Upper lobe of left lung (tissue), 6 donors: ENCODE results near the gene CMPK1. TPM values are rescaled to one million over a fixed set of nuclear protein-coding genes. Genes with fewer than 3 reads are reported as not detected.

Source experiments
- ATAC-seq, 2 donors: fragments of 200-7000 bp; cut with Tn5 transposase; one replicate each; pipeline ENCODE4 v1.9.1; 2022; ENCODE audit warnings: mild to moderate bottlenecking in 2 of 2, moderate library complexity in 2 of 2; ENCODE audit not compliant: low FRiP score in 2 of 2
- DNase-seq, 2 donors: peaks; one replicate each; pipeline ENCODE4 v3.0.0-alpha.2; 2019 to 2020
- H3K27ac ChIP-seq, 4 donors: fragments of 200-600 bp; sonication (generic); one replicate each; pipeline ENCODE4 v1.5.1; 2016 to 2019
- H3K27me3 ChIP-seq, 4 donors: fragments of 200-600 bp; sonication (generic); one replicate each; pipeline ENCODE4 v1.5.1; 2017 to 2019
- H3K36me3 ChIP-seq, 4 donors: fragments of 200-600 bp; sonication (generic); one replicate each; pipeline ENCODE4 v1.5.1; 2016 to 2019
- H3K4me1 ChIP-seq, 4 donors: fragments of 200-600 bp; sonication (generic); one replicate each; pipeline ENCODE4 v1.5.1; 2018 to 2019
- H3K4me3 ChIP-seq, 4 donors: fragments of 200-600 bp; sonication (generic); one replicate each; pipeline ENCODE4 v1.5.1; 2017 to 2019; ENCODE audit warnings: mild to moderate bottlenecking in 2 of 4, moderate library complexity in 1 of 4
- H3K9me3 ChIP-seq, 4 donors: fragments of 200-600 bp; sonication (generic); one replicate each; pipeline ENCODE4 v1.5.1; 2018 to 2019
- EP300 ChIP-seq, 4 donors: sonication (generic); formaldehyde crosslinking; IDR thresholded peaks; one replicate each; pipeline ENCODE4 v1.5.1; 2017; ENCODE audit warnings: antibody characterized with exemption in 4 of 4, control low read depth in 2 of 4
- POLR2A ChIP-seq, 4 donors: fragments of 450-650 bp; IDR thresholded peaks; one replicate each; pipeline ENCODE4 v1.5.1; 2016 to 2017; ENCODE audit warnings: antibody characterized with exemption in 4 of 4, mild to moderate bottlenecking in 2 of 4
- POLR2AphosphoS5 ChIP-seq, 2 donors: sonication (generic); formaldehyde crosslinking; IDR thresholded peaks; one replicate each; pipeline ENCODE4 v1.5.1; 2017; ENCODE audit warnings: antibody characterized with exemption in 2 of 2
- WGBS, 2 donors: methylation state at CpG; one replicate each; pipeline ENCODE4 v1.1.5; 2017 to 2018; 5-methylcytosine and 5-hydroxymethylcytosine counted together
- total RNA-seq, 6 donors: library from RNA; depleted of rRNA in 4 of 6; stranded (reverse); fragments of >200 nt in 4 of 6; gene quantifications; one replicate each; pipeline versions ENCODE4 v1.1.0 to v1.2.1, GENCODE V29; 2016 to 2021
- TF ChIP-seq, protein P1 (sequence below), 6 experiments: fragments of 450-650 bp in 4 of 6; fragments of 200-600 bp in 2 of 6; sonication (generic) in 2 of 6; IDR thresholded peaks; one replicate each; pipeline ENCODE4 v1.5.1; 2016 to 2019; ENCODE audit warnings: antibody characterized with exemption in 6 of 6
- donor health status: DM: no; HTN: no; CAD: no; lungs with moderate emphysema.
- donor health status: DM: no; HTN: yes; CAD: no; lungs with severe emphysema.

The CMPK1 gene
- total RNA-seq, 6 donors from 2014 or later, result 36.7 to 134 (median 97.7) TPM

DNA sequence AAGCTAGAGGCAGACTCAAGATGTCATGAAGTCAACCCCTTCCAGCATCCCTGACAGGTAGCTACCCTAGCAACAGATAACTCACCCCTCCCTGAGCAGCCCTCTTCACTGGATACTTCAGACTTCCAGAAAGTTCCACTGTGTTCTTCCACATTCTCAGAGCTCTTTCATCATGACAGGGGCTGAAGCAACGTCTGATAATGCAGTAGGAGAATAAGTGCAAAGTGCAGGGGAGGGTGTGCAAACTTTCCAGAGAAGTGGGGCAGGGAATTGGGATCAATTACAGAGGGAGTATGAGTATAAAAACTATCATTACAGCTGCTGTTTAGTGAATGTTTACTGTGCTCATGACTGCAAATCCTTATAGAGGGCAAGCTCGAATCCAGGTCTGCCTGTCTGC, 56.1 kb downstream of the CMPK1 start:
- TF ChIP-seq POLR2A (IDR thresholded peaks at IDR 0.05), result no peak
- no peak for TF ChIP-seq POLR2AphosphoS5 (IDR thresholded peaks at IDR 0.05)
- TF ChIP-seq, protein P1, sequence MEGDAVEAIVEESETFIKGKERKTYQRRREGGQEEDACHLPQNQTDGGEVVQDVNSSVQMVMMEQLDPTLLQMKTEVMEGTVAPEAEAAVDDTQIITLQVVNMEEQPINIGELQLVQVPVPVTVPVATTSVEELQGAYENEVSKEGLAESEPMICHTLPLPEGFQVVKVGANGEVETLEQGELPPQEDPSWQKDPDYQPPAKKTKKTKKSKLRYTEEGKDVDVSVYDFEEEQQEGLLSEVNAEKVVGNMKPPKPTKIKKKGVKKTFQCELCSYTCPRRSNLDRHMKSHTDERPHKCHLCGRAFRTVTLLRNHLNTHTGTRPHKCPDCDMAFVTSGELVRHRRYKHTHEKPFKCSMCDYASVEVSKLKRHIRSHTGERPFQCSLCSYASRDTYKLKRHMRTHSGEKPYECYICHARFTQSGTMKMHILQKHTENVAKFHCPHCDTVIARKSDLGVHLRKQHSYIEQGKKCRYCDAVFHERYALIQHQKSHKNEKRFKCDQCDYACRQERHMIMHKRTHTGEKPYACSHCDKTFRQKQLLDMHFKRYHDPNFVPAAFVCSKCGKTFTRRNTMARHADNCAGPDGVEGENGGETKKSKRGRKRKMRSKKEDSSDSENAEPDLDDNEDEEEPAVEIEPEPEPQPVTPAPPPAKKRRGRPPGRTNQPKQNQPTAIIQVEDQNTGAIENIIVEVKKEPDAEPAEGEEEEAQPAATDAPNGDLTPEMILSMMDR (IDR thresholded peaks at IDR 0.05), result no peak
- TF ChIP-seq EP300 (IDR thresholded peaks at IDR 0.05), result no peak
- Histone ChIP-seq H3K27ac (no peak overlapping the region), H3K9me3 (no peaks in the 10 kb centered on the region), H3K36me3 (no peaks in the 10 kb centered on the region), H3K27me3 (no peaks in the 10 kb centered on the region), H3K4me1 (no peaks in the 10 kb centered on the region), H3K4me3 (no peak overlapping the region)
- DNase-seq (no peak), ATAC-seq (no peak)
- WGBS, 2 donors, result 46 to 47% methylated on average over 2 of the region's 2 CpGs

DNA sequence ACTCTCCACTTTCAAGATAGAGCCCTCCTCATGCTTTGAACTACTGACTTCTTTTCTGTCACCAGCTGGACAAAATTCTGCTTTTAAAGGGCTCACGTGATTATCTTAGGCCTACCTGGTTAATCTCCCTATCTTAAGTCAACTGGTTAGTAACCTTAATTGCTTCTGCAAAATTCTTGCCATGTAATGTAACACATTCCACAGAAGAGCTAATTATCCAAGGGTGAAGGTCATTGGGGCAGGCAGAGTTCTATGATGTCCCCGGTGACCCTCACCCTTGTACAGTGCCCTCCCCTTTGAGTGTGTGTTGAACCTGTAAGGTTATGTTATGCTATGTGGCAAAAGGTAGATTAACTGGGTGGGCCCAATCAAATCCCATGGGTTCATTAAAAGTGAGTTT, 57.3 kb downstream of the CMPK1 start:
- 82 to 88% methylated on average over 2 of the region's 2 CpGs for WGBS, 2 donors
- Histone ChIP-seq H3K27ac (no peak overlapping the region), H3K27me3 (no peaks in the 10 kb centered on the region), H3K4me1 (no peaks in the 10 kb centered on the region), H3K9me3 (no peaks in the 10 kb centered on the region), H3K36me3 (no peaks in the 10 kb centered on the region), H3K4me3 (no peak overlapping the region)
- ATAC-seq (no peak), DNase-seq (no peak)
- no peak for TF ChIP-seq POLR2A (IDR thresholded peaks at IDR 0.05)
- no peak for TF ChIP-seq EP300 (IDR thresholded peaks at IDR 0.05)
- TF ChIP-seq, protein P1 (IDR thresholded peaks at IDR 0.05), result no peak
- no peak for TF ChIP-seq POLR2AphosphoS5 (IDR thresholded peaks at IDR 0.05)

DNA sequence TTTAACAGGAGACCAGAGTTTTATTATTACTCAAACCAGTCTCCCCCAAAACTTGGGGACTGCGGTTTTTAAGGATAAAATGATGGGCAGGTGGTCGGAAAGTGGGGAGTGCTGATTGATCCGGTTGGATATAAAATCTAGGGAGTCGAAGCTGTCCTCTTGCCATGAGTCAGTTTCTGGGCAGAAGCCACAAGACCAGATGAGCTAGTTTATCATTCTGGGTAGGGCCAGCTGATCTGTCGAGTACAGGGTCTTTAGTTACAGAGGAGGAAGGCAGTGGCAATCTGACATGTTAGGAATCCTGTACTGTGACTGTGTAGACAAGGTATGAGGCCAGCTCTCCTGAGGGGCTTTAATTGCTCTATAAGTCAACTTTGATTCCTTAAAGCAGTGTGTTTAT, 59.6 kb downstream of the CMPK1 start:
- no peaks in the 10 kb centered on the region for H3K4me1 ChIP-seq
- H3K9me3 ChIP-seq, result no peaks in the 10 kb centered on the region
- no peak for ATAC-seq
- DNase-seq, result no peak
- no peaks in the 10 kb centered on the region for H3K27me3 ChIP-seq
- no peak overlapping the region for H3K4me3 ChIP-seq
- no peak overlapping the region for H3K27ac ChIP-seq
- TF ChIP-seq, protein P1 (IDR thresholded peaks at IDR 0.05), result no peak
- no peak for TF ChIP-seq EP300 (IDR thresholded peaks at IDR 0.05)
- no peak for TF ChIP-seq POLR2AphosphoS5 (IDR thresholded peaks at IDR 0.05)
- TF ChIP-seq POLR2A (IDR thresholded peaks at IDR 0.05), result no peak
- WGBS, 2 donors, result 76 to 87% methylated on average over 5 of the region's 5 CpGs
- no peaks in the 10 kb centered on the region for H3K36me3 ChIP-seq

DNA sequence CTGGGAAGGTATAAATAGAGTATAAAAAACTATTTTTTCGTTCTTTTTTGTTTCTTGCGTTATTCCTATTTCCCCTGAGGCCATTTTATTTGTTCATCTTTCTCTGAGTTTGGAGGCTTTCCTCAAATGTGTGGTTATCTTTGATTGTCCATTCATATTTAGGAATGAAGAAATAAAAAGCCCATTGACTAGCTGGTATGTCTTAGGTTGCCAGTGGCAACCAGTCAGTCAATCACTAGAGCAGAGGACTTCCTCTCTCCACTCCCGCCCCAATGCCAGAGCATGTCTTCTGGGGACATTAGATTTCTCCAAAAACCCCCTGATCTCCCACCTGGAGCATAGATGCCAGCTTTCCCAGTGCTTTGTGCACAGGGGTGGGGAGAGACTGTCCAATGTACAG, 61.8 kb downstream of the CMPK1 start:
- ATAC-seq (no peak), DNase-seq (no peak)
- no peaks in the 10 kb centered on the region for H3K36me3 ChIP-seq
- H3K4me1 ChIP-seq, result no peaks in the 10 kb centered on the region
- no peak overlapping the region for H3K27ac ChIP-seq
- WGBS, 2 donors, result 89 to 94% methylated on average over 3 of the region's 3 CpGs
- TF ChIP-seq, protein P1 (IDR thresholded peaks at IDR 0.05), result no peak
- TF ChIP-seq POLR2AphosphoS5 (IDR thresholded peaks at IDR 0.05) (no peak), EP300 (IDR thresholded peaks at IDR 0.05) (no peak)
- H3K9me3 ChIP-seq, result no peaks in the 10 kb centered on the region
- no peak overlapping the region for H3K4me3 ChIP-seq
- H3K27me3 ChIP-seq, result no peaks in the 10 kb centered on the region

DNA sequence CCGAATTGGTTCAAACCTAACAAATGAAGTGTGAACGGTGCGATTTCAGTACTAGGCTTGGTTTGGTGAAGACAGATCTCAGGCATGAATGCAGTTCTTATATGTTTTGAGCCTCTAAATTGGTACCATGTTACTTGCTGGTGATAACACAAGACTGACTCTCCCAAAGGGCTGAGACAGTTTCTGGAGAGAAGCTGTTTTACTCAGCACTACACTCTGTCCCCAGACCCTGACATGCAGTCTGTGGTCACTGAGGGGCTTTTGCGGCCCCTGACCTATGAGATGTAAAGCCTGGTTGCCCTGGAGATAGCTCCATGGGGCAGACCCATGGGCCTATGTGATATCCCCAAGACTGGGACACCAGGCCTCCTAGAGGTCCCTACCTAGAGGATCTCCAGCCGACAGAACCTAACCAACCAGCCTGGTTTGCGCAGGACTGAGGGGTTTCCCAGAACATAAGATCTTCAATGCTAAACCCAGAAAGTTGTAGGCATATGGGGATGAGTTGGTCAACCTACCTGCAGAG, 63.1 kb downstream of the CMPK1 start:
- Histone ChIP-seq H3K9me3 (no peaks in the 10 kb centered on the region), H3K27me3 (no peaks in the 10 kb centered on the region), H3K4me3 (no peak overlapping the region), H3K4me1 (no peaks in the 10 kb centered on the region), H3K27ac (no peak overlapping the region), H3K36me3 (no peaks in the 10 kb centered on the region)
- ATAC-seq (no peak), DNase-seq (no peak)
- TF ChIP-seq POLR2AphosphoS5 (IDR thresholded peaks at IDR 0.05) (no peak), EP300 (IDR thresholded peaks at IDR 0.05) (no peak)
- TF ChIP-seq, protein P1 (IDR thresholded peaks at IDR 0.05), result no peak
- 83 to 97% methylated on average over 3 to 6 of the region's 6 CpGs for WGBS, 2 donors
